Stimulated activated naive CD4-positive, alpha-beta T cell (primary cell): ENCODE results near the gene TATDN3.
"Not testable (repeated sequence)": the region's sequence is repeated elsewhere in the genome, so short reads cannot be mapped to it uniquely, and the experiment has no call there.

Source experiments
- DNase-seq, 6 experiments: peaks; one replicate each; lab custom pipeline; 2025; lab: John Stamatoyannopoulos, UW

The TATDN3 gene

GRCh38 chr1:212791676-212792395, at the start of gene TATDN3, which contains the start of gene NSL1:
TATDN3 (plus strand) TSS chr1:212791894; CDS start chr1:212791922, 28 bp downstream.
NSL1 (minus strand) TSS chr1:212791777; CDS start chr1:212791763, 14 bp downstream.
- DNase-seq = peak; percentile 77 to 97 (median 89)

GRCh38 chr1:212743901-212744475, 47.7 kb upstream of the TATDN3 start:
- peak in 2 of 6 experiments; percentile 41 to 52 for DNase-seq

- no peak for DNase-seq
Observed at GRCh38 chr1:212745303-212745702, 46.4 kb upstream of the TATDN3 start.

- no peak for DNase-seq
Observed at GRCh38 chr1:212746546-212746945, 45.1 kb upstream of the TATDN3 start.

DNA sequence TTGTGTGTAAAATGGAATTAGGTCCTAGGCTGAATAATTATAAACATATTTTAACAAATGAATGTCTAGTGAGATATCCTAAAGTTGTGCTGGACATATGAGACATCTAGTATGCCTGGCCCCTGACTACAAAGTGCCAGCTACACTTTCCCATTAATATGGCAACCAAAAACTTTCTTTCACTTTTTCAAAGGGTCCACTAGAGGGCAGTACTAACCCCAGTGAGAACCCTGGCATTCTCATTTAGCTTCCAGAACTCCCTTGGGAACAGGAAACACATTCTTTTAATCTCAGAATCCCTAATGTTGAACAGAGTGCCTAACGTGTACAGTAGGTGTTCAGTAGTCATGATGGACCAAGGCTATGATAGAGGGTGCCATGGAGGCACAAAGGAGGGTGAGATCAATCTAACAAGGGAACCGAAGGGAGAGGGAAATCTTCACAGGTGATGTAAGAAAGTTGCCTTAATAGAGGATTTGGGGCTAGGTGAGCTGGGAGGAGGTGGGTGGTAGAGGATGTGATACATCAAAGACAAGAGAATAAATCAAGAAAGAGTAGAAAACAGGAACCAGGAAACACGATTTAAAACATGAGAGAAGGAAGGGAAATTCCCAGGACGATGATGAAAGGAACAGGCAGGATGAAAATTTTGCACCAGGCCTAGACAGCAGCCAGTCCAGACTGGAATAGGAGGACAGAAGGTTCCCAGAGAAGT, 41.7 kb upstream of the TATDN3 start:
- DNase-seq = peak in 4 of 6 experiments; percentile 3 to 18 (median 12)

- DNase-seq = no peak
Observed at GRCh38 chr1:212752252-212752933, 39.3 kb upstream of the TATDN3 start.

DNA sequence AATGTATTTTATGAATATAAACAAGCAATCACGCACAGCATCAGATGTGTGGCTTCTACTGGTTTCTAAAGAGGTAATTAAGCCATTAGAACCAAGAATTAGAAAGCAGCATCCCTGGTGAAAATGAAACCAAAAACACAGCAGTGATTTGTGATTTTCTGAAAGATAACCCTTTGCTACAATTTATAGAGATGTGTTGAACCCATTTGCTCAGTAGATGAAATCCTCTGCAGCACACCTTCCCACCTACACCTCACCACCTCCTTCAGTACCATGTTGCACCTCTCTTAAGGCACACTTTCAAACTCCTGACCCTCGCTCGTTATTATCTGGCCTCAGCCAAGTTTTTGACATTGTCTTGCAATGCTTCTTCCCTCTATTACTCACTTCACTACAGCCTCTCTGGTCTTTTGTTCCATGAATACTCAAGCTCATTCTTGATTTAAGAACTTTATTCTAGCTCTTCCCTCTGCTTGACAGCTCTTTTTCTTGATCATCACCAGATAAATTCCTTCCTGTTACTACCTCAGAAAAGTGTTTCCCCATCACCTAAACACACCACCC, 38.7 kb upstream of the TATDN3 start:
- DNase-seq = peak in 2 of 6 experiments; percentile 2 to 14

GRCh38 chr1:212753749-212754148, 37.9 kb upstream of the TATDN3 start:
- no peak for DNase-seq

GRCh38 chr1:212754193-212754592, 37.5 kb upstream of the TATDN3 start:
- DNase-seq = peak in 4 of 6 experiments; percentile 5 to 37 (median 29)

- peak in 2 of 6 experiments; percentile 19 to 36 for DNase-seq
Observed at GRCh38 chr1:212754680-212755079, 37.0 kb upstream of the TATDN3 start.

- DNase-seq = no peak
Observed at GRCh38 chr1:212759683-212760082, 32.0 kb upstream of the TATDN3 start.

GRCh38 chr1:212760126-212760823, 31.4 kb upstream of the TATDN3 start:
- DNase-seq = peak in 5 of 6 experiments; percentile 9 to 41 (median 16)

GRCh38 chr1:212762234-212762633, 29.5 kb upstream of the TATDN3 start:
- no peak for DNase-seq

DNA sequence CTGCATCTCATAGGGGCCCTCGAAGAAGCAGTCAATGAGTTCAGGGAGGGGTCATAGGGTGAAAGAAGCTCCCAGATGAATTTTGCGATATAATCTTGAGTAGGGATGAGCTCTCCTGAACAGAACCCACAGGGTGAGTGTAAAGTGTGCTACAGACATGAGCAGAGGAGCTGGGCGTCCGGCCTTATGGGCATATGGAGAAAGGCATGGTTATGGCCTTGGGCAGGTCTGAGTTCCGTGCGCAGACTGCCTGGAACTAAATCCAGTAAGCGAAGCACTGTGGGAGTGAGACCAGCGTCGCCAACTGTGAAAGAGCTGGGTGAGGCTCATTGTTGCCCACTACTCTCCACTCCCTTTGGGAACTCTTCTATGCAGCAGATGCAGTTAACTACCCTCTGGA, 28.9 kb upstream of the TATDN3 start:
- DNase-seq = no peak

DNA sequence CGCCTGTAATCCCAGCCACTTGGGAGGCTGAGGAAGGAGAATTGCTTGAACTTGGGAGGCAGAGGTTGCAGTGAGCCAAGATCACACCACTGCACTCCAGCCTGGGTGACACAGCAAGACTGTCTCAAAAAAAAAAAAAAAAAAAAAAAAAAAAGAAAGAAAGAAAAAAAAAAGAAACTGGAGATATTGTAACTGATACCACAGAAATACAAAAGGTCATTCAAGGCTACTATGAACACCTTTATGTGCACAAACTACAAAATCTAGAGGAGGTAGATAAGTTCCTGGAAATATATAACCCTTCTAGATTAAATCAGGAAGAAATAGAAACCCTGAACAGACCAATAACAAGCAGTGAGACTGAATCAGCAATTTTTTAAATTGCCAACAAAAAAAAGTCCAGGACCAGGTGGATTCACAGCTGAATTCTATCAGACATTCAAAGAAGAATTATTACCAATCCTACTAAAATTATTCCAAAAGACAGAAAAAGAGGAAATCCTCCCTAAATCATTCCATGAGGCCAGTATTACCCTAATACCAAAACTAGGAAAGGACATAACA, 26.9 kb upstream of the TATDN3 start:
- DNase-seq = not testable (repeated sequence)

DNA sequence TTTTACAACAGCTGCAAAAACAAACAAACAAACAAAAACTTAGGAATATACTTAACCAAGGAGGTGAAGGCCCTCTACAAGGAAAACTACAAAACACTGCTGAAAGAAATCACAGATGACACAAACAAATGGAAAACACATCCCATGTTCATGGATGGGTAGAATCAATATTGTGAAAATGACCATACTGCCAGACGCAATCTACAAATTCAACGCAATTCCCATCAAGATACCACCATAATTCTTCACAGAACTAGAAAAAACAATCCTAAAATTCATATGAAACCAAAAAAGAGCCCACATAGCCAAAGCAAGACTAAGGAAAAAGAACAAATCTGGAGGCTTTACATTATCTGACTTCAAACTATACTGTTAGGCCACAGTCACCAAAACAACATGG, 24.9 kb upstream of the TATDN3 start:
- not testable (repeated sequence) for DNase-seq

DNA sequence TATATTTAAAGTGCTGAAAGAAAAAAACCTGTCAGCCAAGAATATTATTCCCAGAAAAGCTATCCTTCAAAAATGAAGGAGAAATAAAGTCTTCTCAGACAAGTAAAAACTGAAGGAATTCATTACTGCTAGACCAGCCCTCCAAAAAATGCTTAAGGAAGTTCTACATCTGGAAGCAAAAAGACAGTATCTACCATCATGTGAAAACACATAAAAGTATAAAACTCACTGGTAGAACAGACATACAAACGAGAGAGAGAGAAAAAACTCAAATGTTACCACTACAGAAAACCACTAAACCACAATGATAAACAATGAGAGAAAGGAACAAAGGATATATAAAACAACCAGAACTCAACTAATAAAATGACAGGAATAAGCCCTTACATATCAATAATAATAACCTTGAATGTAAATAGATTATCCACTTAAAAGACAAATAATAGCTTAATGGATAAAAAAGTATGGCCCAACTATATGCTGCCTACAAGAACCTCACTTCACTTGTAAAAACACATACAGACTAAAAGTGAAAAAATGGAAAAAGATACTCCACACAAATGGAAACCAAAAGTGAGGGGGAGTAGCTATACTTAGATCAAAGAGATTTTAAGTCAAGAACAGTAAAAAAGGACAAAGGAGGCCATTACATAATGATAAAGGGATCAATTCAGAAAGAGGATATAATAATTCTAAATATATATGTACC, 22.1 kb upstream of the TATDN3 start:
- peak in 1 of 6 experiments; percentile 13 for DNase-seq

- DNase-seq = no peak
Observed at GRCh38 chr1:212771341-212771740, 20.4 kb upstream of the TATDN3 start.

GRCh38 chr1:212773011-212773410, 18.7 kb upstream of the TATDN3 start:
- DNase-seq = no peak

- no peak for DNase-seq
Observed at GRCh38 chr1:212774584-212774983, 17.1 kb upstream of the TATDN3 start.
